Measurements from ENCODE around the gene ERMARD.
"Not testable (repeated sequence)": the region's sequence is repeated elsewhere in the genome, so short reads cannot be mapped to it uniquely, and the experiment has no call there.

ERMARD gene

GRCh38 chr6:169738204-169738975, 13.0 kb upstream of the ERMARD start:
- no peak for DNase-seq

GRCh38 chr6:169738976-169739529, 12.4 kb upstream of the ERMARD start:
- no peak for DNase-seq

- DNase-seq: no peak
Observed at GRCh38 chr6:169741344-169741743, 10.1 kb upstream of the ERMARD start.

GRCh38 chr6:169745405-169745804, 6.0 kb upstream of the ERMARD start:
- DNase-seq: no peak

GRCh38 chr6:169746556-169746955, 4.9 kb upstream of the ERMARD start:
- no peak for DNase-seq

GRCh38 chr6:169752074-169752623, 727 bp downstream of the ERMARD start:
- no peak for DNase-seq

- no peak for DNase-seq
Observed at GRCh38 chr6:169755162-169755561, 3.7 kb downstream of the ERMARD start.

- no peak for DNase-seq
Observed at GRCh38 chr6:169763308-169763707, 11.9 kb downstream of the ERMARD start.

- no peak for DNase-seq
Observed at GRCh38 chr6:169763881-169764280, 12.5 kb downstream of the ERMARD start.

- DNase-seq: not testable (repeated sequence)
Observed at GRCh38 chr6:169765789-169766188, 14.4 kb downstream of the ERMARD start.

- DNase-seq: no peak
Observed at GRCh38 chr6:169766232-169766631, 14.8 kb downstream of the ERMARD start.

- DNase-seq: no peak
Observed at GRCh38 chr6:169766921-169767736, 15.7 kb downstream of the ERMARD start.

GRCh38 chr6:169774347-169774746, 22.9 kb downstream of the ERMARD start:
- no peak for DNase-seq

- DNase-seq: no peak
Observed at GRCh38 chr6:169775321-169775720, 23.9 kb downstream of the ERMARD start.

GRCh38 chr6:169776379-169776778, 25.0 kb downstream of the ERMARD start:
- DNase-seq: no peak

- DNase-seq: no peak
Observed at GRCh38 chr6:169777896-169778295, 26.5 kb downstream of the ERMARD start.

- no peak for DNase-seq
Observed at GRCh38 chr6:169778646-169779045, 27.2 kb downstream of the ERMARD start.

- DNase-seq: no peak
Observed at GRCh38 chr6:169779092-169779815, 27.8 kb downstream of the ERMARD start.

GRCh38 chr6:169779896-169780295, 28.5 kb downstream of the ERMARD start:
- DNase-seq: no peak

- DNase-seq: no peak
Observed at GRCh38 chr6:169780571-169781091, 29.2 kb downstream of the ERMARD start.

- no peak for DNase-seq
Observed at GRCh38 chr6:169782966-169783365, 31.5 kb downstream of the ERMARD start.

- no peak for DNase-seq
Observed at GRCh38 chr6:169783401-169783800, 32.0 kb downstream of the ERMARD start.

All from CD4-positive, alpha-beta T cell treated with Interferon gamma for 1 hour (primary cell).